ENCODE measurements around the gene SEC16A.
"Not testable (repeated sequence)": the region's sequence is repeated elsewhere in the genome, so short reads cannot be mapped to it uniquely, and the experiment has no call there.

The SEC16A gene

DNA sequence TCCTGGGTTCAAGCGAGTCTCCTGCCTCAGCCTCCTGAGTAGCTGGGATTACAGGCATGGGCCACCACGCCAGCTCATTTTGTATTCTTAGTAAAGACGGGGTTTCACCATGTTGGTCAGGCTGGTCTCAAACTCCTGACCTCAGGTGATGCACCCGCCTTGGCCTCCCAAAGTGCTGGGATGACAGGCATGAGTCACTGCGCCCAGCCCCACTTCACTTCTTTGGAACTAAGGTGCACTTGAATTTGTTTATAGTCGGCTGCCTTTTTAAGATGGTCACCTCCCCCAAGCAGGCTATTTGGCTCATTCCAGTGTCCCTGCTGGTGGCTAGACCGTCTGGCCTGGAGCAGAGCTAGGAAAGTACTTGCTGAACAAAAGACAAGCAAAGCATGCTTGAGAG, 57.5 kb downstream of the SEC16A start:
- in situ Hi-C loops (cut with MboI; ENCODE audit: low sequenced_read_pairs), result not testable (repeated sequence)

DNA sequence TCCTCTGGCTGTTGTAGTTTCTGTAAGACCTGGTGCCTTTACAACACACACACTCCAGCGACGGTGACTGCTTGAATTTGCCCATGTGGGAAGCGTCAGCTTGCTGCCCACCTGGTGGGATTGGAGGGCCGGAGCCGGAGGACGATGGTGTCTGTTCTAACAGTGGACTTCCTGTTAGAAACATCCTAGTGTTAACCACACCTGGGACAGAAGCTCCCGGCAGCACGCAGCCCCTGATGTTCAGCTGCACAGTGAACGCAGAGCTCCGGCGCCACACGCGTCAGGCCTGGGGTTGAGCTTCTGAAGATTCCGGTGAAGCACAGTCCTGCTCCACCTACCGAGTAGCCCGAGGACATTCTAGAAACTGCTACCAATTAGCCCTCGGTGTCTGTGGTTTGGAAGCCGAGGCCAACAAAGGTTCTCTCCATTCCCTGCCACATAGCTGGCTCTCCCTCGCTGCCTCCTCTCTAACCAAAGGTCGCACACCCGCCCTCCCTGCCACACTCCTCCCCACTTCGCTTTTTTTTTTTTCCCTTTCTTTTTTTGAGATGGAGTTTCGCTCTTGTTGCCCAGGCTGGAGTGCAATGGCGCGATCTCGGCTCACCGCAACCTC, 58.0 kb downstream of the SEC16A start:
- in situ Hi-C loops (cut with MboI; ENCODE audit: low sequenced_read_pairs), result no loop called here

- in situ Hi-C loops (cut with MboI; ENCODE audit: low sequenced_read_pairs), result no loop called here
These were observed 59.3 kb downstream of the SEC16A start for GRCh38 chr9:136423432-136424146.

DNA sequence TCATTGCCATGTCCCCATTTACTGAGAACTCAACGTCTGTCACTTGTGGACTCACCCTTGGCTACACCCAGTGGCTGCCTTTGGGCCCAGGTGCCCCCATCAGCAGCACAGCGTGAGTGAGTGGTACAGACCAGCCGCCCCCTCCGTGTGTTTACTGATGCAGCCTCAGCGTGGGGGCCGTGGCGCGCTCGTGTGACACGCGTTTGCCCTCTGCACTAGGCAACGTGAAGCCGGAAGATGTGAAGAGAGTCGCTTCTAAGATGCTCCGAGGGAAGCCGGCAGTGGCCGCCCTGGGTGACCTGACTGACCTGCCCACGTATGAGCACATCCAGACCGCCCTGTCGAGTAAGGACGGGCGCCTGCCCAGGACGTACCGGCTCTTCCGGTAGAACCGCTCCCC, 60.0 kb downstream of the SEC16A start:
- in situ Hi-C loops (cut with MboI; ENCODE audit: low sequenced_read_pairs), result no loop called here

- in situ Hi-C loops (cut with MboI; ENCODE audit: low sequenced_read_pairs), result no loop called here
These were observed 61.0 kb downstream of the SEC16A start for GRCh38 chr9:136421791-136422190.

GRCh38 chr9:136419092-136419420, 63.8 kb downstream of the SEC16A start:
- in situ Hi-C loops (cut with MboI; ENCODE audit: low sequenced_read_pairs), result no loop called here

GRCh38 chr9:136418182-136419091, 64.4 kb downstream of the SEC16A start:
- in situ Hi-C loops (cut with MboI; ENCODE audit: low sequenced_read_pairs), result no loop called here

DNA sequence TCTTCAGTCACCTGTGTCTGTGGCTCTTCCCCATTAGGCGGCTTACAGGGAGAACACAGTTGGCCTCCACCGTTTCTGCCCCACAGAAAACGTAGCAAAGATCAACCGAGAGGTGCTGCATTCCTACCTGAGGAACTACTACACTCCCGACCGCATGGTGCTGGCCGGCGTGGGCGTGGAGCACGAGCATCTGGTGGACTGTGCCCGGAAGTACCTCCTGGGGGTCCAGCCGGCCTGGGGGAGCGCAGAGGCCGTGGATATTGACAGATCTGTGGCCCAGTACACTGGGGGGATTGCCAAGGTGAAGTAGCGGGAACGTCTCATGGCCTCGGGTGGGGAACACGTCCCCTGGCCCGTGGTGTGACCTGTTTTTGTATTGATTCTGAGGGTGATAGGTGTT, 65.9 kb downstream of the SEC16A start:
- in situ Hi-C loops (cut with MboI; ENCODE audit: low sequenced_read_pairs), result no loop called here

DNA sequence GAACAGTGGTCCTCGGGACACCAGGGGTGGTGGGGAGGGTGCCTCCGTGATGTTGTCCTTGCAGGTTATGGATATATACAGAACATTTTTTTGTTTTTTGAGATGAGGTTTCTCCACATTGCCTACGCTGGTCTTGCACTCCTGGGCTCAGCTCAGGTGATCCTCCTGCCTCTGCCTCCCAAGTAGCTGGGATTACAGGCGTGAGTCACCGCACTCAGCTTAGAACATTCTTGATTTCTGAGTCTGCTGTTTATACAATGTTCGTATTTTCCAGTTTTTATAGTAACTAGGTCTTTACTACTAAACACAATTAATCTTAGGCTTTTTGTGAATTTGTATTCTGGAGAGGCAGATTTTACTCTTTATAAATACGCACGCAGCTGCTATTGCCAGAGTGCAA, 66.4 kb downstream of the SEC16A start:
- in situ Hi-C loops (cut with MboI; ENCODE audit: low sequenced_read_pairs), result no loop called here

- in situ Hi-C loops (cut with MboI; ENCODE audit: low sequenced_read_pairs), result no loop called here
These were observed 69.9 kb downstream of the SEC16A start for GRCh38 chr9:136412962-136413361.

GRCh38 chr9:136411378-136411777, 71.5 kb downstream of the SEC16A start:
- in situ Hi-C loops (cut with MboI; ENCODE audit: low sequenced_read_pairs), result no loop called here

- in situ Hi-C loops (cut with MboI; ENCODE audit: low sequenced_read_pairs), result no loop called here
These were observed 72.1 kb downstream of the SEC16A start, which contains the start of the genes ENTR1 and PMPCA for GRCh38 chr9:136410500-136411287. TSS of gene ENTR1 (minus strand) at chr9:136410614. CDS start at chr9:136410397, 217 bp downstream. TSS of gene PMPCA (plus strand) at chr9:136410658. CDS start at chr9:136410669, 11 bp downstream.

- in situ Hi-C loops (cut with MboI; ENCODE audit: low sequenced_read_pairs), result no loop called here
These were observed 73.0 kb downstream of the SEC16A start for GRCh38 chr9:136409557-136410455.

DNA sequence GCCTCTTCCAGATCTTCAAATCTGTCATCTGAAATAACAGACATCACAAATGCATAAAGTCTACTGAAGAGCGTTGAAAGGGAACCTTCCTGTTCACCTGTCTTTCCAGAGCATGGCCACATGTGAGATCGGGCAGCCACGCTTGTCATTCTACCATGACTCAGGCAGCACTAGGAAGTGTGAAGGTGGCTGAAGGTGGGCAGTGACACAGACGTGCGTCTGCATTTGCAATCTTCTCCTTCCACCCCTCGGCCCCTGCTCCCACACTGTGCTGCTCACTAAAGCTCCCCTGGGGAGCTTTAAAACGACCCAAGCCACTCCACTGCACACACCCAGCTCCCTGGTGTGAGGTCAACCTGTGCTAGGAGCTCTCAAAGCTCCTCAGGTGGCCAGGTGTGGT, 74.9 kb downstream of the SEC16A start:
- in situ Hi-C loops (cut with MboI; ENCODE audit: low sequenced_read_pairs), result no loop called here

DNA sequence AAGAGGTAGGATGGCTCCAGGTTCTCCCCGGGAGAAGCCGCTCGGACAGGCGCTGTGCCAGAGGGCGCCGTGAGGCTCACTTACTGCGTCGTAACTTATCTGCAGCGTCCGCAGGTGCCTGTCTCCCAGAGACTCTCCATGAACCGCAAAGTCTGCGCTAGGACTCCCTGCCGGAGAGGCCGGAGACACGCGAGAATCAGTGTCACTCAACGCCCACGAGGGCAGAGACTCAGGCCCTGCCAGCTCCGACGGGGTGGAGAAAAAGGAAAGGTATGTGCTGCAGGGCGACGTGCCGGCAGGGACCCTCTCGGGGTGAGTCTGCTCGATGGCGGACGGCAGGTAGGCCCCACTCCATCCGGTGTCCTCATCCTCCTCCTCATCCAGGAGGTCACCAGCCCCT, 75.8 kb downstream of the SEC16A start:
- in situ Hi-C loops (cut with MboI; ENCODE audit: low sequenced_read_pairs), result not testable (repeated sequence)

- in situ Hi-C loops (cut with MboI; ENCODE audit: low sequenced_read_pairs), result not testable (repeated sequence)
These were observed 76.9 kb downstream of the SEC16A start for GRCh38 chr9:136405904-136406303.

- in situ Hi-C loops (cut with MboI; ENCODE audit: low sequenced_read_pairs), result no loop called here
These were observed 77.4 kb downstream of the SEC16A start for GRCh38 chr9:136405481-136405880.

- in situ Hi-C loops (cut with MboI; ENCODE audit: low sequenced_read_pairs), result no loop called here
These were observed 78.1 kb downstream of the SEC16A start for GRCh38 chr9:136404801-136405136.

DNA sequence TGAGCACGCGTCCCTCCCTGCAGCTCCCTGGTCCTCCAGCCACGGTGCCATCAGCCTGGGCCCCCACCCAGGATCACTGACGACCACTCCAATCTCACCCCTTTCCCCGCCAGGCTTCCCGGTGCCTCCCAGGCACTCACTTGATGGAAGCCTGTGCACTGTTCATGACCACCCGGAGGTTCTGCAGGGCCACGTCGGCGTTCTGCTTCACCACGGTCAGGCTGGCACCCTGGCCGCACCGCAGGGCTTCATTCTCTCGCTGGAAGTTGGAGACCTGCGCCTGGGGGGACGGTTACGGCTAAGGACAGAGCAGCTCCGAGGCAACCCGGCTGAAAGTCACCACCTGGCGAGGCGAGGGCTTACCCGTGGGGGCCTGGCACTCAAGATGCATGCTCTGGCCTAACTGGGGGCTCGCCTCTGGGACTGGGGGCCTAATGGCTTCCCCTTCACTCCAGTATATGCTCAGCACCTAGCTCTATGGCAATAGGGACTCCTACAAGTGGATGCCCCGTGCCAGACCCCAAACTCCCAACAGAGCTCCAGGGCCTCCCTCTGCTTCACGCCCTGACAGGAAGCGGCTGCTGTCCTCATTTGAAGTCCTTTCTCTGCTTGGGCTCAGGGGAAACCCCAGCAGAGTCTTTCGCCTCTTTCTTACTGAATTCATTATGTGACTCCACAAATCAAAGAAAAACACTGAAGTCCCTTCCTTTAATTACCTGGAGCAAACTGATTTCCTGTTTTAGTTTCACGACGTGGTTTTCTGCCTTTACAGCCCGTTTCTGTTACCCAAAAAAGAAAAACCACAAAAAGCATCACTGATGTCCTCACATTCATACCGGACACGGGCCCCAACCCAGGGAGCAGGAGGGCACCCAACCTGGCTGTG, 78.7 kb downstream of the SEC16A start:
- in situ Hi-C loops (cut with MboI; ENCODE audit: low sequenced_read_pairs), result no loop called here
